Bronchial epithelial cell (primary cell): ENCODE results near the gene SPDYE6. TPM values are rescaled to one million over a fixed set of nuclear protein-coding genes. Genes with fewer than 3 reads are reported as not detected.
"Not testable (repeated sequence)": the region's sequence is repeated elsewhere in the genome, so short reads cannot be mapped to it uniquely, and the experiment has no call there.

Experiments
- DNase-seq: peaks from one replicate; pipeline ENCODE4 v3.0.0-alpha.2; 2010; ENCODE audit warnings: low read depth
- FAIRE-seq: peaks from 2 replicates; lab custom pipeline; 2011; peaks lifted over from hg19 to GRCh38; lab: Jason Lieb, UNC
- H3K27me3 ChIP-seq: 2 replicates; pipeline ENCODE4 v1.5.1; 2011; ENCODE audit warnings: low read length; ENCODE audit not compliant: control insufficient read depth, insufficient read depth
- H3K36me3 ChIP-seq: 2 replicates; pipeline ENCODE4 v1.5.1; 2011; ENCODE audit warnings: low read length; ENCODE audit not compliant: control insufficient read depth, insufficient read depth
- H3K4me3 ChIP-seq: 2 replicates; pipeline ENCODE4 v1.5.1; 2011; ENCODE audit warnings: mild to moderate bottlenecking, low read depth, low read length, control low read depth
- total RNA-seq: library from RNA; depleted of rRNA; stranded (reverse); fragments of >200 nt; gene quantifications from 2 replicates; pipeline ENCODE4 v1.2.1, GENCODE V29; 2014
- TF ChIP-seq, protein P1 (sequence below): IDR thresholded peaks from 2 replicates; pipeline ENCODE4 v1.5.1; 2011; ENCODE audit warnings: mild to moderate bottlenecking, moderate library complexity, low read length, control low read depth, inconsistent platforms; ENCODE audit not compliant: insufficient read depth, severe bottlenecking

The SPDYE6 gene
- total RNA-seq, 1 donor from 2014 or later: not detected

DNA sequence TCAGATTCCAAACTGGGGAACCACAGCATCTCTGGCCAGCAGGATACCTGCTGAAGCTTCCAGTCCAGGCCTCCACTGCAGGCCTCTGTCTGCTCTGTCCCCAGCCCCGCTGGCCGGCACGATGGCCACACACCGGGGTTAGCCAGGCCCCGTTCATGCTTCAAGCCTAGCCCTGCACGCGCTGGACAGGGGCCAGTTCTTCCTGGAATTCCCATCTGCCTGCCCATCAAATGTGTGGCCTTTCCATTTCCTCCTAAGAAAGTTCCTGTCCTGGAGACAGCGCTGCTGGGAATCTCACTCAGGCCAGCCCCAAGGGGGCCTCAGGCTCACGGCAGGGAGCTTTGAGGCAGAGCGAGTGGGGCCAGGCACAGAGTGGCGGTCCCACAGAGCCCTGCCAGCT is 51.6 kb downstream of the SPDYE6 start:
- Histone ChIP-seq H3K36me3 (no peaks in the 10 kb centered on the region), H3K27me3 (peaks cover 3% of the 10 kb centered on the region), H3K4me3 (no peak overlapping the region)
- TF ChIP-seq, protein P1, sequence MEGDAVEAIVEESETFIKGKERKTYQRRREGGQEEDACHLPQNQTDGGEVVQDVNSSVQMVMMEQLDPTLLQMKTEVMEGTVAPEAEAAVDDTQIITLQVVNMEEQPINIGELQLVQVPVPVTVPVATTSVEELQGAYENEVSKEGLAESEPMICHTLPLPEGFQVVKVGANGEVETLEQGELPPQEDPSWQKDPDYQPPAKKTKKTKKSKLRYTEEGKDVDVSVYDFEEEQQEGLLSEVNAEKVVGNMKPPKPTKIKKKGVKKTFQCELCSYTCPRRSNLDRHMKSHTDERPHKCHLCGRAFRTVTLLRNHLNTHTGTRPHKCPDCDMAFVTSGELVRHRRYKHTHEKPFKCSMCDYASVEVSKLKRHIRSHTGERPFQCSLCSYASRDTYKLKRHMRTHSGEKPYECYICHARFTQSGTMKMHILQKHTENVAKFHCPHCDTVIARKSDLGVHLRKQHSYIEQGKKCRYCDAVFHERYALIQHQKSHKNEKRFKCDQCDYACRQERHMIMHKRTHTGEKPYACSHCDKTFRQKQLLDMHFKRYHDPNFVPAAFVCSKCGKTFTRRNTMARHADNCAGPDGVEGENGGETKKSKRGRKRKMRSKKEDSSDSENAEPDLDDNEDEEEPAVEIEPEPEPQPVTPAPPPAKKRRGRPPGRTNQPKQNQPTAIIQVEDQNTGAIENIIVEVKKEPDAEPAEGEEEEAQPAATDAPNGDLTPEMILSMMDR: no peak
- no peak for FAIRE-seq
- no peak for DNase-seq

DNA sequence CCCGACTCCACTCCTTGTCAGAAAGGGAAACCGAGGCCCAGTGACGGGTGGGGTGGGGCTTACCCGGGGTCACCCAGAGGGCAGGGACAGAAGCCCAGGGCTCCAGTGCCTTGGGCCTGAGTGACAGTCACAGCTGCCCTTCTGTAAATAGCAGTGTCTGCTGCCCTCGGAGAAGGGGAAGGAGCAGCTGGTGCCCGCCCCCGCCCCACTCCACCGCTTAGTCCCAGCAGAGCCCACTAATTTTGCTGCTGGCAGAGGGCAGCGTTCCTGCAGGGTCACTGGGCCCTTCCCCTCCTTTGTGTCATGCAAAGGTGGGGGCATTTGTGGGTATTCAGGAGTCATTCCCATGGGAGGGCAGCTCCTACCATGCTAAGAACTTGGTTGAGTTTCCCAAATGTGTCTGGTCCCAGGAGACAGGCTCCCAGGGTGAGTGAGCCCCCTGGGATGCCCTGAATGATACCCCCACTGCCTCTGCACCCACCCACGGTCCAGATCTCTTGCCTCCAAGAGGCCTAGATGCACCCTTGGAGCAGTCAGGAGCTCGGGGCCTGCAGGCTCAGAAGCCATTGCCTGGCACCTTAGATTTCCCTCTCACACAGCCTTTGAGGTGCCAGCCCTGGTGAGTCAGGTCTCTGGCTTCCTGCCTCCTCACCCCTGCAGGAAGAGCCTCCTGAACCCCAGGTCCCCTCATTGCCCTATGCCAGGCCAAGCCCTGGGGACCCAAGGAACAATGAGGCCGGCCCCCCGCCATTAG is 52.4 kb downstream of the SPDYE6 start:
- Histone ChIP-seq H3K27me3 (peaks cover 4% of the 10 kb centered on the region), H3K4me3 (no peak overlapping the region), H3K36me3 (no peaks in the 10 kb centered on the region)
- no peak for DNase-seq
- no peak for FAIRE-seq
- TF ChIP-seq, protein P1: no peak

DNA sequence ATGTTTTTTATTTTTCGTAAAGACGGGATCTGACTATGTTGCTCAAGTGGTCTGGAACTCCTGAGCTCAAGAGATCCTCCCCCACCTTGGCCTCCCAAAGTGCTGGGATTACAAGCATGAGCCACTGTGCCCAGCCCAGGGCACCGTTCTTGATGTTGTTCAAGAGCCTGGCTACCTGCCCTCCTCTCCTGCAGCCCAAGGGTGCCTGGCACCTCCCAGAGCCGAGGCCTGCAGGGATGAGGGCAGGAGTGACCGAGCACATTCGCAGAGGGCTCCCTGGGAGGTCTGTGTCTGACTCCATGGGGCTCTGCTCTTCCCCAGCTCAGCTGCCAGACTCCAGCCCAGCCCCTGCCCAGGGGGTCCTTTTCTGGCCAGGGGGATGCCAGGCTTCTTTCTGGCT is 54.2 kb downstream of the SPDYE6 start:
- Histone ChIP-seq H3K27me3 (peaks cover 4% of the 10 kb centered on the region), H3K36me3 (no peaks in the 10 kb centered on the region), H3K4me3 (no peak overlapping the region)
- TF ChIP-seq, protein P1: no peak
- DNase-seq (no peak), FAIRE-seq (no peak)

DNA sequence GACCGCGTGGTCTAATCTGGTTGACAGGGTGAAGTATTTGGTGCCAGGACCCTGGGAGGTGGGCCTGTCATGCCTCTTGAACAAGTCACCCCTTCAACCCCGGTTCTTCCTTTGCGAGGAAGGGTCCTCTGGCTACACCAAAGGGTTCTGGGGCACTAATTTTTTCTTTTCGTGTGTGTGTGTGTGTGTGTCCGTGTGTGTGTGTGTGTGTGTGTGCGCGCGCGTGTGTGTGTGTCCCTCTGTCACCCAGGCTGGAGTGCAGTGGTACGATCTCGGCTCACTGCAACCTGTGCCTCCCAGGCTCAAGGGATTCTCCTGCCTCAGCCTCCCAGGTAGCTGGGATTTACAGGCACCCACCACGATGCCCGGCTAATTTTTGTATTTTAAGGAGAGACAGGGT is 54.9 kb downstream of the SPDYE6 start:
- not testable (repeated sequence) for H3K27me3 ChIP-seq, H3K36me3 ChIP-seq, DNase-seq, FAIRE-seq, H3K4me3 ChIP-seq

DNA sequence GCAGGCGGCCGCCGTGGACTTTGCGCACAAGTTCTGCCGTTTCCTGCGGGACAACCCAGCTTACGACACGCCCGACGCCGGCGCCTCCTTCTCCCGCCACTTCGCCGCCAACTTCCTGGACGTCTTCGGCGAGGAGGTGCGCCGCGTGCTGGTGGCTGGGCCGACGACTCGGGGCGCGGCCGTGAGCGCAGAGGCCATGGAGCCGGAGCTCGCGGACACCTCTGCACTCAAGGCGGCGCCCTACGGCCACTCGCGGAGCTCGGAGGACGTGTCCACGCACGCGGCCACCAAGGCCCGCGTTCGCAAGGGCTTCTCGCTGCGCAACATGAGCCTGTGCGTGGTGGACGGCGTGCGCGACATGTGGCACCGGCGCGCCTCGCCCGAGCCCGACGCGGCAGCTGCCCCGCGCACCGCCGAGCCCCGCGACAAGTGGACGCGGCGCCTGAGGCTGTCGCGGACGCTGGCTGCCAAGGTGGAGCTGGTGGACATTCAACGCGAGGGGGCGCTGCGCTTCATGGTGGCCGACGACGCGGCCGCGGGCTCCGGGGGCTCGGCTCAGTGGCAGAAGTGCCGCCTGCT is 55.5 kb downstream of the SPDYE6 start:
- no peak for DNase-seq
- no peak overlapping the region for H3K4me3 ChIP-seq
- no peak for FAIRE-seq
- H3K36me3 ChIP-seq: no peaks in the 10 kb centered on the region
- TF ChIP-seq, protein P1: peak; percentile 13
- peaks cover 4% of the 10 kb centered on the region for H3K27me3 ChIP-seq

DNA sequence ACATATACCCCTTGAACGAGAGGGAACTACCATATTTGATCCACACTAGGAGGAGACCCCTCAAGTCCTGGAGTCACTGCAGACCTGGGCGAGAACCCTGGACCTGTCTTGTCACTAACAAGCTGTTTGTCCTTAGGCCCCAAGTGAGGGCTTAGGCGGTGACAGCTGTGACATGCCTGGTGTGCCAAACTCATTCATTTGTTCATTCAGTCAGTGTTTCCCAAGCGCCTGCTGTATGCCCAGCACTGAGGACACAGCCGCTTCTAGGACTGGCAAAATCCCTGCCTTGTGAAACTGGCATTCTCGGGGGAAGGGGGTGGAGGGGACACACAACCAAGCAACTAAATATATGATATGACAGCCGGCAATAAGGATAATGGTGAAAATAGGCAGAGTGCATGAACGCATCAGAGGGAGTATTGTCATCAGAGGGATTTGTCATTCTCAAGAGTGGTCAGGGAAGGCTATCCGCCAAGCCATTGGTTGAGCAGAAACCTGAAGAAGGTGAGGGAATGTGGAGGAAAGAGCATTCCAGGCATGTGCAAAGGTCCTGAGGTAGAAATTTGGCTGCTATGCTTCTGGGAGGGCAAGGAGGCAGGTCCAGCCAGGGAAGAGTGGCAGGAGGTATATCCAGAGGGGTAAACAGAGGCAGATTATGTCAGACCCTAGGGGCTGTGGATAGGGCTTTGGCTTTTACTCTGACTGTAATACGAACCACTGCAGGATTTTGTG is 58.6 kb downstream of the SPDYE6 start:
- TF ChIP-seq, protein P1: no peak
- no peak for DNase-seq
- Histone ChIP-seq H3K4me3 (no peak overlapping the region), H3K27me3 (peaks cover 4% of the 10 kb centered on the region), H3K36me3 (no peaks in the 10 kb centered on the region)
- peak; percentile 52 for FAIRE-seq
